Right atrium auricular region (tissue), 2 donors: ENCODE measurements around the gene DAPK1. TPM values are rescaled to one million over a fixed set of nuclear protein-coding genes. Genes with fewer than 3 reads are reported as not detected.
A peak's percentile ranks its signal among the peaks of the same experiment; 100 is the strongest.

Source experiments
- DNase-seq: peaks from one replicate; pipeline ENCODE4 v3.0.0-alpha.2; 2019; ENCODE audit warnings: low spot score
- H3K27ac ChIP-seq, 2 donors: fragments of 200-600 bp; sonication (generic); 1 replicate in 1 of 2; 2 replicates in 1 of 2; pipeline ENCODE4 v1.5.1; 2016 to 2019
- H3K27me3 ChIP-seq, 2 donors: fragments of 200-600 bp; sonication (generic); one replicate each; pipeline versions ENCODE4 v1.5.1 to v1.6.0; 2017 to 2019
- H3K36me3 ChIP-seq: fragments of 200-600 bp; sonication (generic); one replicate; pipeline ENCODE4 v1.5.1; 2016
- H3K4me1 ChIP-seq, 2 donors: fragments of 200-600 bp; sonication (generic); one replicate each; pipeline versions ENCODE4 v1.5.1 to v1.6.0; 2017 to 2019
- H3K4me3 ChIP-seq, 2 donors: fragments of 200-600 bp; sonication (generic); 1 replicate in 1 of 2; 2 replicates in 1 of 2; pipeline ENCODE4 v1.5.1; 2017 to 2019; ENCODE audit warnings: mild to moderate bottlenecking in 1 of 2, moderate library complexity in 1 of 2
- H3K9me3 ChIP-seq, 2 donors: fragments of 200-600 bp; sonication (generic); one replicate each; pipeline ENCODE4 v1.5.1; 2019
- total RNA-seq, 2 donors: library from RNA; depleted of rRNA; stranded (reverse); fragments of >200 nt; gene quantifications; one replicate each; pipeline ENCODE4 v1.1.0, GENCODE V29; 2016
- TF ChIP-seq, protein P1 (sequence below), 2 donors: fragments of 200-600 bp; sonication (generic); IDR thresholded peaks; one replicate each; pipeline ENCODE4 v1.5.1; 2019; ENCODE audit warnings: antibody characterized with exemption in 2 of 2

Gene DAPK1
- total RNA-seq, 2 donors from 2014 or later, result 10.1 to 23.0 TPM

DNA sequence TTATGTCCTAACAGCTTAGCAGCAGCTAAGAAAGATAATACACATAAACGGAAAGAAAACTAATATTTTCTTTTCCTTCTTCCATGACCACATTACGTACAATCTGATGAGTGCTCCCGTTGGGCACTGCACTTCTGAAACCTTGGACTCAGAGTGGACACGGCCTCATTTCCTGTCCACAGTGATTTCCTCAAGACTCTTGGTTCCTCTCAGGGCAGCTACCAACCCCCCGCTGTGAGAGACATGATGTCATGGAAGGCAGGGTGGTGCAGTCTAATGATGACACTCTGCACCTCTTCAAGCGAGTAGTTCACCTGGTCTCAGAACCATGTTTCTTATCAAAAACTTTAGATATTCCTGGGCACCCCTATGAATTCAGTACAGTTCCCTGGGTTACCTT, 159.5 kb downstream of the DAPK1 start:
- Histone ChIP-seq H3K27ac (no peak overlapping the region), H3K36me3 (no peaks in the 10 kb centered on the region), H3K27me3 (no peaks in the 10 kb centered on the region), H3K9me3 (no peaks in the 10 kb centered on the region), H3K4me1 (no peaks in the 10 kb centered on the region), H3K4me3 (no peak overlapping the region)
- DNase-seq, result peak; percentile 67
- TF ChIP-seq, protein P1, sequence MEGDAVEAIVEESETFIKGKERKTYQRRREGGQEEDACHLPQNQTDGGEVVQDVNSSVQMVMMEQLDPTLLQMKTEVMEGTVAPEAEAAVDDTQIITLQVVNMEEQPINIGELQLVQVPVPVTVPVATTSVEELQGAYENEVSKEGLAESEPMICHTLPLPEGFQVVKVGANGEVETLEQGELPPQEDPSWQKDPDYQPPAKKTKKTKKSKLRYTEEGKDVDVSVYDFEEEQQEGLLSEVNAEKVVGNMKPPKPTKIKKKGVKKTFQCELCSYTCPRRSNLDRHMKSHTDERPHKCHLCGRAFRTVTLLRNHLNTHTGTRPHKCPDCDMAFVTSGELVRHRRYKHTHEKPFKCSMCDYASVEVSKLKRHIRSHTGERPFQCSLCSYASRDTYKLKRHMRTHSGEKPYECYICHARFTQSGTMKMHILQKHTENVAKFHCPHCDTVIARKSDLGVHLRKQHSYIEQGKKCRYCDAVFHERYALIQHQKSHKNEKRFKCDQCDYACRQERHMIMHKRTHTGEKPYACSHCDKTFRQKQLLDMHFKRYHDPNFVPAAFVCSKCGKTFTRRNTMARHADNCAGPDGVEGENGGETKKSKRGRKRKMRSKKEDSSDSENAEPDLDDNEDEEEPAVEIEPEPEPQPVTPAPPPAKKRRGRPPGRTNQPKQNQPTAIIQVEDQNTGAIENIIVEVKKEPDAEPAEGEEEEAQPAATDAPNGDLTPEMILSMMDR (IDR thresholded peaks at IDR 0.05), result no peak

DNA sequence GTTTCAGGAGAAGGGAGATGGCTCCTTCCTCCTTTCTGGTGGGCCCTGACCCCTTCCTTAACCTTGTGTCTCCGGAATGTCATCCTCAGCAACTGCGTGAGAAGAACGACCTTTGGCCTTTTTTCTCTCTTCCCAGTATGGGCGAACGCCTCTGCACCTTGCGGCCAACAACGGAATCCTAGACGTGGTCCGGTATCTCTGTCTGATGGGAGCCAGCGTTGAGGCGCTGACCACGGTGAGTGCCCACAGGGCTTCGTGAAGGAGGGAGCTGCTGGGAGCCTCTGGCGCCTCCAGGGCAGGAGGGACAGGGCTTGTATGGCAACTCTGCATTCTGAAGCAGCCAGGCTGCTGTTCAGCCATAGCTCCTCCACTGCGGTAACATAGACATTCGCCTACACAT, 160.2 kb downstream of the DAPK1 start:
- Histone ChIP-seq H3K36me3 (no peaks in the 10 kb centered on the region), H3K27me3 (no peaks in the 10 kb centered on the region), H3K4me1 (no peaks in the 10 kb centered on the region), H3K9me3 (no peaks in the 10 kb centered on the region), H3K27ac (no peak overlapping the region), H3K4me3 (no peak overlapping the region)
- no peak for DNase-seq
- TF ChIP-seq, protein P1 (IDR thresholded peaks at IDR 0.05), result no peak

DNA sequence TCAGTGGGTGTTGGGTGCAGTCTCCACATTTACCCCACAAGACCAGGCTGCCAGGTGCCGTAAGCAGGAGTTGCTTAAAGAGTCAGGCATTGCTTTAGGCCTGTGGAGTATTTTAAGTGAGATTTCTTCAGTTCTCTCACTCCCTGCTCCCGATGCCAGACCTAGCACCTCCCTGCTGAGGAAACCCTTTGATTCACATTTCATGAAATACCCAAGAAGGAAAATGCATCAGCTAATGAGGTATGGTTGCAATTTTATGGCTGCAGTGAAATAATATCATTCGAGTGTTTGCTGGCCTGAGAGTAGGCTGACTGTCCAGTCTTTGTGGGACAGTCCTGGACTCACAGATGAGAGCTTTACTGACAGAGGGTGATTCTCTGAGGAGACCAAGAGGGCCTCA, 160.8 kb downstream of the DAPK1 start:
- no peak overlapping the region for H3K27ac ChIP-seq
- no peak for DNase-seq
- H3K4me3 ChIP-seq, result no peak overlapping the region
- H3K27me3 ChIP-seq, result no peaks in the 10 kb centered on the region
- no peaks in the 10 kb centered on the region for H3K36me3 ChIP-seq
- no peaks in the 10 kb centered on the region for H3K9me3 ChIP-seq
- TF ChIP-seq, protein P1 (IDR thresholded peaks at IDR 0.05), result no peak
- no peaks in the 10 kb centered on the region for H3K4me1 ChIP-seq

DNA sequence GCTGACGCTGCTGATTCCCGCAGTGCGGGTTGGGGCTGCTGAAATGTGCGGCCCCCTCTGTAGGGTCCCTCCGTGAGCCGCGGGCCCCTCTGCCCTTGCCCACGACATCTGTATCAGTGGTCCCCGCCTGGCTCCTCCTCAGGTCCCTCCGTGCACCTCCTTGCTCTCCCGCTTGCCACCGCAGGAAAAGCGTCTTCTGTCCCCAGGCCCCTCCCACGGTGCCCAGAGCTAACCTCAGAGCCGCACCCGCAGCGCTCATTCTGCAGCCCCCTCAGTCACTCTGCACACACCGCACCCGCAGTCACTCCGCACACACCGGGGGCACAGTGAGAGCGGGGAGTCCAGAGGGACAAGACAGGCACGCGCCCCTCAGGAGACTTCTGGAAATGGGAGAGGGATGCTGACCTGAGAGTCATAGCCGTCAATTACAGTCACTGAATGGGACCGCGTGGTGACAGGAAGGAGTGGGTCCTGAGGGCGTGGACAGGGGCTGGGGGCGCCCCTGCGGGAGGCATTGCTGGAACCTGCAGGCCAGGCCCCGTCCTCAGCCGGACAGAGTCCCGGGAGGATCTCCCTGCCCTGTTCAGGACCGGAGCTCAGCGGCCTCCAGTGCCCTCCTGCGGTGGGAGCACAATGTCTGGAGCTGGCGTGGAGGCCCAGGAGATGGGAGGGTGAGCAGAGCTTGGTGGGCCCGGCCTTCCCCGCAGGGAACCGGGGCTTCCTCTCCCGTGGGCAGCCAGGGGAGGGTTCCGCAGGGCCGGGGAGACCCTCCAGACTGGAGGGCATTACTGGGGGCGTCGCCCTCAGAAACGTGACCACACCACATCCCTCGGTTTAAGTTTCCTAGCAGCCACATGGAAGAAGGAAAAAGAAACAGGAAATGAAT, 162.1 kb downstream of the DAPK1 start:
- Histone ChIP-seq H3K27me3 (no peaks in the 10 kb centered on the region), H3K27ac (no peak overlapping the region), H3K9me3 (no peaks in the 10 kb centered on the region), H3K36me3 (no peaks in the 10 kb centered on the region), H3K4me1 (no peaks in the 10 kb centered on the region), H3K4me3 (no peak overlapping the region)
- TF ChIP-seq, protein P1 (IDR thresholded peaks at IDR 0.05), result no peak
- no peak for DNase-seq

DNA sequence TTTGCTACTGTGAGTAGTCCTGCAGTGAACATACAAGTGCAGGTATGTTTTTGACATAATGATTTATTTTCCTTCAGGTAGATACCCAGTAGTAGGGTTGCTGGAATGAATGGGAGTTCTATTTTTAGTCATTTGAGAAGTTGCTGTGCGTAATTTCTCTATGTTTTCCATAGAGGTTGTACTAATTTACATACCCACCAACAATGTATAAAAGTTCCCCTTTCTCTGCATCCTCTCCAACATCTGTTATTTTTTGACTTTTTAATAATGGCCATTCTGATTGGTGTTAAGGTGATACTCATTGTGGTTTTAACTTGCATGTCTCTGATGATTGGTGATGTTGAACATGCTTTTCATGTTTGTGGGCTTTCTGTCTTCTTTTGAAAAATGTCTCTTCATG, 163.6 kb downstream of the DAPK1 start:
- H3K4me1 ChIP-seq, result no peaks in the 10 kb centered on the region
- H3K4me3 ChIP-seq, result no peak overlapping the region
- H3K9me3 ChIP-seq, result no peaks in the 10 kb centered on the region
- TF ChIP-seq, protein P1 (IDR thresholded peaks at IDR 0.05), result no peak
- DNase-seq, result no peak
- H3K36me3 ChIP-seq, result no peaks in the 10 kb centered on the region
- no peak overlapping the region for H3K27ac ChIP-seq
- H3K27me3 ChIP-seq, result no peaks in the 10 kb centered on the region
